Fibroblast of lung (primary cell): ENCODE measurements around the gene EPHB1. TPM values are rescaled to one million over a fixed set of nuclear protein-coding genes. Genes with fewer than 3 reads are reported as not detected.

Source experiments
- DNase-seq, 2 donors: peaks; one replicate each; pipeline versions ENCODE4 v3.0.0 to v3.0.0-alpha.2; 2010; ENCODE audit warnings: low read depth in 2 of 2
- H2AFZ ChIP-seq: 2 replicates; pipeline ENCODE4 v1.5.1; 2012; ENCODE audit warnings: low read length, control low read depth, inconsistent platforms
- H3K27ac ChIP-seq: 2 replicates; pipeline ENCODE4 v1.5.1; 2011; ENCODE audit warnings: low read length, control low read depth; ENCODE audit not compliant: insufficient read depth
- H3K27me3 ChIP-seq: 2 replicates; pipeline ENCODE4 v1.5.1; 2011; ENCODE audit warnings: mild to moderate bottlenecking, low read length; ENCODE audit not compliant: control insufficient read depth, insufficient read depth
- H3K36me3 ChIP-seq: 2 replicates; pipeline ENCODE4 v1.5.1; 2011; ENCODE audit warnings: low read length; ENCODE audit not compliant: control insufficient read depth, insufficient read depth
- H3K4me1 ChIP-seq: 2 replicates; pipeline ENCODE4 v1.5.1; 2011; ENCODE audit warnings: low read length; ENCODE audit not compliant: control insufficient read depth, insufficient read depth; ENCODE audit errors: extremely low read depth
- H3K4me2 ChIP-seq: 2 replicates; pipeline ENCODE4 v1.5.1; 2011; ENCODE audit warnings: low read length, control low read depth; ENCODE audit not compliant: insufficient read depth; ENCODE audit errors: extremely low read depth
- H3K4me3 ChIP-seq, 4 experiments: fragments of 200-600 bp in 1 of 4; sonication (generic) in 1 of 4; replicated peaks in 1 of 4; 2 replicates each; pipeline ENCODE4 v1.5.1; 2011 to 2016; ENCODE audit warnings: low read length in 4 of 4, low read depth in 3 of 4, mild to moderate bottlenecking in 3 of 4, control low read depth in 2 of 4, inconsistent platforms in 1 of 4, mixed read lengths in 1 of 4; ENCODE audit not compliant: insufficient read depth in 1 of 4; ENCODE audit errors: control extremely low read depth in 1 of 4
- H3K79me2 ChIP-seq: 2 replicates; pipeline ENCODE4 v1.5.1; 2012; ENCODE audit warnings: mild to moderate bottlenecking, low read length, inconsistent platforms; ENCODE audit not compliant: control insufficient read depth, insufficient read depth
- H3K9ac ChIP-seq: 2 replicates; pipeline ENCODE4 v1.5.1; 2011; ENCODE audit warnings: mild to moderate bottlenecking, low read length, control low read depth; ENCODE audit not compliant: insufficient read depth
- H3K9me3 ChIP-seq: 2 replicates; pipeline ENCODE4 v1.5.1; 2012; ENCODE audit warnings: low read depth, low read length; ENCODE audit not compliant: control insufficient read depth, insufficient read depth
- H4K20me1 ChIP-seq: 2 replicates; pipeline ENCODE4 v1.5.1; 2011; ENCODE audit warnings: low read length; ENCODE audit not compliant: control insufficient read depth, insufficient read depth; ENCODE audit errors: extremely low read depth
- CTCF ChIP-seq, 2 donors: IDR thresholded peaks in 1 of 2; conservative IDR thresholded peaks in 1 of 2; 1 replicate in 1 of 2; 2 replicates in 1 of 2; pipeline ENCODE4 v1.5.1; 2011 to 2012; ENCODE audit warnings: low read length in 2 of 2, control low read depth in 1 of 2, inconsistent platforms in 1 of 2, low read depth in 1 of 2, mild to moderate bottlenecking in 1 of 2
- EZH2 ChIP-seq: IDR thresholded peaks from 2 replicates; pipeline ENCODE4 v1.5.1; 2012; ENCODE audit warnings: low read length, control low read depth, mild to moderate bottlenecking; ENCODE audit errors: missing control alignments
- polyA plus RNA-seq, 2 donors: library from polyadenylated mRNA; depleted of rRNA in 1 of 2; stranded (reverse) in 1 of 2; unstranded in 1 of 2; fragments of >200 nt; gene quantifications; 2 replicates each; pipeline ENCODE4 v1.2.1, GENCODE V29; 2011 to 2012; ENCODE audit warnings: missing spikeins in 1 of 2
- total RNA-seq: library from RNA; depleted of rRNA; stranded (reverse); fragments of >200 nt; gene quantifications from 2 replicates; pipeline ENCODE4 v1.2.1, GENCODE V29; 2014

Gene EPHB1
- total and polyA plus RNA-seq, 2 donors (not counting 1 experiment from before 2014, with no cell fraction given): 0.14 to 0.50 TPM

GRCh38 chr3:134908271-134908670 is 113.2 kb downstream of the EPHB1 start:
- no peaks in the 10 kb centered on the region for H3K79me2 ChIP-seq
- H2AFZ ChIP-seq: no peak overlapping the region
- TF ChIP-seq EZH2 (no peak), CTCF (conservative IDR thresholded peaks at IDR 0.05 in 1 of 2, IDR thresholded peaks at IDR 0.05 in 1 of 2; ENCODE audit: low read depth in 1 of 2, low read length in 2 of 2) (no peak)

GRCh38 chr3:134910026-134910425 is 115.0 kb downstream of the EPHB1 start:
- no peaks in the 10 kb centered on the region for H3K27me3 ChIP-seq
- H2AFZ ChIP-seq: no peak overlapping the region
- no peaks in the 10 kb centered on the region for H3K36me3 ChIP-seq
- no peak for DNase-seq
- TF ChIP-seq CTCF (conservative IDR thresholded peaks at IDR 0.05 in 1 of 2, IDR thresholded peaks at IDR 0.05 in 1 of 2; ENCODE audit: low read depth in 1 of 2, low read length in 2 of 2): no peak
- TF ChIP-seq EZH2: no peak
- H3K27ac ChIP-seq: no peak overlapping the region
- H3K9me3 ChIP-seq: no peaks in the 10 kb centered on the region
- no peaks in the 10 kb centered on the region for H4K20me1 ChIP-seq
- H3K4me3 ChIP-seq: no peak overlapping the region
- H3K4me2 ChIP-seq: no peak overlapping the region
- no peaks in the 10 kb centered on the region for H3K79me2 ChIP-seq
- H3K9ac ChIP-seq: no peak overlapping the region
- no peaks in the 10 kb centered on the region for H3K4me1 ChIP-seq

More at GRCh38 chr3:134908271-134908670, 113.2 kb downstream of the EPHB1 start:
- no peaks in the 10 kb centered on the region for H4K20me1 ChIP-seq
- no peaks in the 10 kb centered on the region for H3K27me3 ChIP-seq
- no peaks in the 10 kb centered on the region for H3K9me3 ChIP-seq
- H3K4me3 ChIP-seq: no peak overlapping the region
- no peak overlapping the region for H3K27ac ChIP-seq
- H3K4me2 ChIP-seq: no peak overlapping the region
- no peaks in the 10 kb centered on the region for H3K36me3 ChIP-seq
- no peaks in the 10 kb centered on the region for H3K4me1 ChIP-seq
- H3K9ac ChIP-seq: no peak overlapping the region
- no peak for DNase-seq

GRCh38 chr3:134911586-134912548 is 116.8 kb downstream of the EPHB1 start:
- no peak overlapping the region for H3K4me3 ChIP-seq
- H3K79me2 ChIP-seq: no peaks in the 10 kb centered on the region
- no peaks in the 10 kb centered on the region for H3K9me3 ChIP-seq
- no peaks in the 10 kb centered on the region for H4K20me1 ChIP-seq
- no peak overlapping the region for H3K9ac ChIP-seq
- DNase-seq: peak in 1 of 2 donors; percentile 5
- H3K27ac ChIP-seq: no peak overlapping the region
- TF ChIP-seq EZH2 (no peak), CTCF (conservative IDR thresholded peaks at IDR 0.05 in 1 of 2, IDR thresholded peaks at IDR 0.05 in 1 of 2; ENCODE audit: low read depth in 1 of 2, low read length in 2 of 2) (no peak)
- H3K36me3 ChIP-seq: no peaks in the 10 kb centered on the region
- no peaks in the 10 kb centered on the region for H3K27me3 ChIP-seq
- H2AFZ ChIP-seq: no peak overlapping the region
- no peaks in the 10 kb centered on the region for H3K4me1 ChIP-seq
- no peak overlapping the region for H3K4me2 ChIP-seq
